WTC11 (cell line): ENCODE measurements around the gene RARRES2. TPM values are rescaled to one million over a fixed set of nuclear protein-coding genes. Genes with fewer than 3 reads are reported as not detected.

ENCODE experiments used
- ATAC-seq: fragments of 200-7000 bp; cut with Tn5 transposase; 2 replicates; pipeline ENCODE4 v1.10.0; 2021; ENCODE audit warnings: mild to moderate bottlenecking, moderate library complexity
- CTCF ChIA-PET: fragments of 300-600 bp; sonication (Branson Sonifier 250); formaldehyde crosslinking; loops from one replicate; lab custom pipeline; 2021; ENCODE audit warnings: antibody characterized with exemption; lab: Charles Lee
- POLR2A ChIA-PET: fragments of 350-600 bp; sonication (Branson Sonifier 250); formaldehyde crosslinking; loops from one replicate; lab custom pipeline; 2021; ENCODE audit warnings: antibody characterized with exemption; lab: Charles Lee
- DNase-seq: peaks from one replicate; pipeline ENCODE4 v3.0.0; 2021; ENCODE audit warnings: low spot score
- H3K27ac Mint-ChIP-seq: 2 replicates; pipeline ENCODE4 v1.8.0; 2021; ENCODE audit warnings: mixed read lengths
- H3K27me3 Mint-ChIP-seq: 2 replicates; pipeline ENCODE4 v1.8.0; 2021; ENCODE audit warnings: low read depth, mild to moderate bottlenecking, moderate library complexity, mixed read lengths
- H3K36me3 Mint-ChIP-seq: 2 replicates; pipeline ENCODE4 v1.8.0; 2021; ENCODE audit warnings: mixed read lengths
- H3K4me1 Mint-ChIP-seq: 2 replicates; pipeline ENCODE4 v1.8.0; 2022; ENCODE audit warnings: mixed read lengths
- H3K4me3 Mint-ChIP-seq: 2 replicates; pipeline ENCODE4 v1.8.0; 2021; ENCODE audit warnings: mild to moderate bottlenecking, moderate library complexity, mixed read lengths
- H3K9me3 Mint-ChIP-seq: 2 replicates; pipeline ENCODE4 v1.8.0; 2021; ENCODE audit warnings: mixed read lengths
- CDX4 ChIP-seq: fragments of 250-450 bp; sonication (Bioruptor Pico); IDR thresholded peaks from 2 replicates; pipeline ENCODE4 v1.9.0; 2021; ENCODE audit warnings: moderate library complexity, mild to moderate bottlenecking, inconsistent platforms, borderline replicate concordance
- E2F5 ChIP-seq: sonication (generic); formaldehyde crosslinking; IDR thresholded peaks from 2 replicates; pipeline ENCODE4 v1.8.1; 2022; ENCODE audit warnings: mild to moderate bottlenecking, moderate library complexity, missing genetic modification reagents
- ELF4 ChIP-seq: sonication (generic); formaldehyde crosslinking; IDR thresholded peaks from 2 replicates; pipeline ENCODE4 v1.8.1; 2022; ENCODE audit warnings: low read depth, mild to moderate bottlenecking, moderate library complexity, missing genetic modification reagents
- FOXP1 ChIP-seq: sonication (generic); formaldehyde crosslinking; IDR thresholded peaks from 2 replicates; pipeline ENCODE4 v1.8.0; 2022; ENCODE audit warnings: missing genetic modification reagents, mild to moderate bottlenecking, moderate library complexity, borderline replicate concordance
- GTF2I ChIP-seq: fragments of 250-450 bp; sonication (Bioruptor Pico); conservative IDR thresholded peaks from 2 replicates; pipeline ENCODE4 v1.4.0; 2021; ENCODE audit warnings: mild to moderate bottlenecking
- HMGA2 ChIP-seq: fragments of 250-450 bp; sonication (Bioruptor Pico); IDR thresholded peaks from 2 replicates; pipeline ENCODE4 v1.4.0; 2021; ENCODE audit warnings: mild to moderate bottlenecking, moderate library complexity
- JUN ChIP-seq: sonication (generic); formaldehyde crosslinking; IDR thresholded peaks from 2 replicates; pipeline ENCODE4 v1.8.0; 2023; ENCODE audit warnings: mild to moderate bottlenecking, missing genetic modification reagents
- MAX ChIP-seq: sonication (generic); formaldehyde crosslinking; IDR thresholded peaks from 2 replicates; pipeline ENCODE4 v1.8.0; 2022; ENCODE audit warnings: mild to moderate bottlenecking, missing genetic modification reagents
- MLX ChIP-seq: sonication (generic); formaldehyde crosslinking; IDR thresholded peaks from 2 replicates; pipeline ENCODE4 v1.8.1; 2023; ENCODE audit warnings: mild to moderate bottlenecking, missing genetic modification reagents, moderate library complexity
- NR3C1 ChIP-seq: sonication (generic); formaldehyde crosslinking; conservative IDR thresholded peaks from 2 replicates; pipeline ENCODE4 v1.8.1; 2023; ENCODE audit warnings: low read depth, mild to moderate bottlenecking, missing genetic modification reagents
- PREB ChIP-seq: sonication (generic); formaldehyde crosslinking; IDR thresholded peaks from 2 replicates; pipeline ENCODE4 v1.8.1; 2022; ENCODE audit warnings: mild to moderate bottlenecking, missing genetic modification reagents, moderate library complexity, borderline replicate concordance
- PRRX2 ChIP-seq: fragments of 250-450 bp; sonication (Bioruptor Pico); IDR thresholded peaks from 2 replicates; pipeline ENCODE4 v1.8.0; 2021; ENCODE audit warnings: mild to moderate bottlenecking
- STAT6 ChIP-seq: sonication (generic); formaldehyde crosslinking; conservative IDR thresholded peaks from 2 replicates; pipeline ENCODE4 v1.8.1; 2023; ENCODE audit warnings: mild to moderate bottlenecking, low read depth, missing genetic modification reagents, moderate library complexity
- TEAD1 ChIP-seq: sonication (generic); formaldehyde crosslinking; IDR thresholded peaks from 2 replicates; pipeline ENCODE4 v1.8.0; 2022; ENCODE audit warnings: mild to moderate bottlenecking, missing genetic modification reagents
- TEAD4 ChIP-seq: sonication (generic); formaldehyde crosslinking; IDR thresholded peaks from 2 replicates; pipeline ENCODE4 v1.8.0; 2022; ENCODE audit warnings: mild to moderate bottlenecking, missing genetic modification reagents
- ZNF138 ChIP-seq: sonication (generic); formaldehyde crosslinking; conservative IDR thresholded peaks from 2 replicates; pipeline ENCODE4 v1.8.1; 2022; ENCODE audit warnings: mild to moderate bottlenecking, moderate library complexity, missing genetic modification reagents
- ZNF232 ChIP-seq: sonication (generic); formaldehyde crosslinking; IDR thresholded peaks from 2 replicates; pipeline ENCODE4 v1.8.0; 2022; ENCODE audit warnings: mild to moderate bottlenecking, missing genetic modification reagents
- ZNF317 ChIP-seq: sonication (generic); formaldehyde crosslinking; IDR thresholded peaks from 2 replicates; pipeline ENCODE4 v1.8.1; 2023; ENCODE audit warnings: low read depth, mild to moderate bottlenecking, moderate library complexity, missing genetic modification reagents, borderline replicate concordance
- ZNF423 ChIP-seq: fragments of 250-450 bp; sonication (Bioruptor Pico); IDR thresholded peaks from 2 replicates; pipeline ENCODE4 v2.1.2; 2022; ENCODE audit warnings: mild to moderate bottlenecking, moderate library complexity
- ZSCAN18 ChIP-seq: fragments of 250-450 bp; sonication (Bioruptor Pico); IDR thresholded peaks from 2 replicates; pipeline ENCODE4 v2.1.2; 2022; ENCODE audit warnings: mild to moderate bottlenecking, moderate library complexity
- total RNA-seq: library from RNA; stranded (reverse); gene quantifications from 3 replicates; pipeline ENCODE4 v1.2.3, GENCODE V29; 2021

RARRES2 gene
- total RNA-seq, 1 experiment from 2014 or later: 230 TPM

GRCh38 chr7:150373049-150373801 lies 31.8 kb upstream of the RARRES2 start:
- Mint-ChIP-seq H3K4me1 (peaks cover 71% of the 10 kb centered on the region), H3K9me3 (no peaks in the 10 kb centered on the region), H3K27ac (peak overlapping the region; percentile 88), H3K4me3 (no peak overlapping the region), H3K36me3 (peaks cover 32% of the 10 kb centered on the region), H3K27me3 (no peaks in the 10 kb centered on the region)
- ChIA-PET CTCF (interaction anchor here (1.2 kb wide), 2 partner anchors 11 to 17 kb away, joined by 3 read pairs; no protein-coding TSS in a partner anchor), POLR2A (interaction anchor here (0.7 kb wide), 1 partner anchor 11 kb away, joined by 3 read pairs; no protein-coding TSS in a partner anchor)
- ATAC-seq (no peak), DNase-seq (peak; percentile 17)
- TF ChIP-seq NR3C1 (CRISPR knock-in tag) (no peak), STAT6 (no peak), ZNF138 (no peak), GTF2I (no peak), TEAD4 (CRISPR knock-in tag) (no peak), TEAD1 (CRISPR knock-in tag) (no peak), JUN (CRISPR knock-in tag) (no peak), MAX (CRISPR knock-in tag) (no peak), ZSCAN18 (no peak), CDX4 (no peak), ELF4 (CRISPR knock-in tag) (no peak)

- ChIA-PET POLR2A (interaction anchor here (0.7 kb wide), 1 partner anchor 11 kb away, joined by 3 read pairs; no protein-coding TSS in a partner anchor), CTCF (interaction anchor here (1.2 kb wide), 1 partner anchor 16 kb away, joined by 3 read pairs; no protein-coding TSS in a partner anchor)
- Mint-ChIP-seq H3K4me1 (peaks cover 68% of the 10 kb centered on the region), H3K36me3 (peaks cover 32% of the 10 kb centered on the region), H3K27ac (peak overlapping the region; percentile 76), H3K9me3 (no peaks in the 10 kb centered on the region), H3K27me3 (no peaks in the 10 kb centered on the region), H3K4me3 (no peak overlapping the region)
- TF ChIP-seq FOXP1 (CRISPR knock-in tag) (peak; percentile 32; the same call in 1 of the 2 replicates), E2F5 (CRISPR knock-in tag) (no peak)
- ATAC-seq (no peak), DNase-seq (peak; percentile 20)
Observed at GRCh38 chr7:150372271-150373048, 31.0 kb upstream of the RARRES2 start.

GRCh38 chr7:150371996-150372270 lies 30.5 kb upstream of the RARRES2 start:
- Mint-ChIP-seq H3K9me3 (no peaks in the 10 kb centered on the region), H3K4me1 (peaks cover 65% of the 10 kb centered on the region), H3K27me3 (no peaks in the 10 kb centered on the region), H3K4me3 (no peak overlapping the region), H3K27ac (no peak overlapping the region), H3K36me3 (peaks cover 32% of the 10 kb centered on the region)
- ChIA-PET CTCF (interaction anchor here (1.0 kb wide), 1 partner anchor 9 kb away, joined by 3 read pairs; no protein-coding TSS in a partner anchor), POLR2A (interaction anchor here (0.9 kb wide), 1 partner anchor 9 kb away, joined by 3 read pairs; no protein-coding TSS in a partner anchor)
- DNase-seq (peak; percentile 17), ATAC-seq (no peak)
- TF ChIP-seq ZNF138 (no peak), HMGA2 (no peak), FOXP1 (CRISPR knock-in tag) (no peak), ZNF317 (CRISPR knock-in tag) (no peak), ZNF423 (CRISPR knock-in tag) (no peak), ZSCAN18 (no peak), PREB (CRISPR knock-in tag) (no peak), MLX (CRISPR knock-in tag) (no peak), ZNF232 (no peak), PRRX2 (CRISPR knock-in tag) (no peak)
